ENCODE data around the gene SLC16A8.

- no peak for TF ChIP-seq SP1 (CRISPR knock-in tag; IDR thresholded peaks at IDR 0.05)
- TF ChIP-seq ARID3B (CRISPR knock-in tag; IDR thresholded peaks at IDR 0.05; ENCODE audit: borderline replicate concordance): no peak
- no peak for TF ChIP-seq HDAC2 (IDR thresholded peaks at IDR 0.05)
- TF ChIP-seq BACH1 (tag; IDR thresholded peaks at IDR 0.05): no peak
These were observed 9.5 kb downstream of the SLC16A8 start for GRCh38 chr22:38074181-38075104.
